ENCODE data around the gene EFL1.
"Not testable (repeated sequence)": the region's sequence is repeated elsewhere in the genome, so short reads cannot be mapped to it uniquely, and the experiment has no call there.

Gene EFL1

DNA sequence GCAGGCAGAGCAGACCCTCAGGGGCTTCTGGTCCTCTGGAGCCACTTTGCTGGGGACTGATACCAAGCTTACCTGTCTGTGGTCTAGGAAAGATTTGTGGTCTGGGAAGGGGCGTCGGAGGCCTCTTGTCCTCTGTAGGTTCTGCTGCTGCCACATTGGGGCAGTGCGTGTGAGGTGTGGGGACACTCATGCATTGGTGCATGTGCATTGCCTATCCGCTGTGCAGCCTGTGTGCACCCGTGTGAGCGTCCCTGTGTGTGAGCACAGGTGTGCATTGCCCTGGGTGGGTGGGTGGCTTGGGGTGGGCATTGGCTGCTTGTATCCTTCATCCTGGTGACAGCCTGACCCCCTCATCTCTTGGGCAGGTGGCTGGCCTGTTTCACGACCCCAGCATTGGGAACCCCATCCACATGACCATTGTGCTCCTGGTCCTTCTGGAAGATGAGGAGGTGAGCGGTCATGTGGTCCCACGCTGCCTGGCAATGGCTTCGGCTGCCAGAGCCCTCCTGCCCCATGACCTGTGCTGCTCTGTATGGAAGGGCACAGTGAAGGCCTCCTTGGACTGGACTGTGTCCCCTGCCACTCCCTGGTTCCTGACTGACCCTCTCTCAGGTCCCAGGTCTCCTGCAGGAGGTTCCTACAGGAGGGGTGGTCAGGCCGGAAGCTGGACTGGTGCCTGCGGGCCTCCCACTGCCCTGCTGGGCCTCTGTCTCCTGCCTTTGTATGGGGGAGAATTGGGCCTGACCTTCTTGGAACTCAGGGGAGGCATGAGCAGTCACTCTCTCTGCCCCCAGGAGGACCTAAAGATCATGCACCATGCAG is 41.6 kb upstream of the EFL1 start:
- Histone ChIP-seq H3K27ac (no peak overlapping the region), H3K4me3 (no peak overlapping the region)
- DNase-seq (ENCODE audit: low spot score) = no peak
- TF ChIP-seq, protein P1, sequence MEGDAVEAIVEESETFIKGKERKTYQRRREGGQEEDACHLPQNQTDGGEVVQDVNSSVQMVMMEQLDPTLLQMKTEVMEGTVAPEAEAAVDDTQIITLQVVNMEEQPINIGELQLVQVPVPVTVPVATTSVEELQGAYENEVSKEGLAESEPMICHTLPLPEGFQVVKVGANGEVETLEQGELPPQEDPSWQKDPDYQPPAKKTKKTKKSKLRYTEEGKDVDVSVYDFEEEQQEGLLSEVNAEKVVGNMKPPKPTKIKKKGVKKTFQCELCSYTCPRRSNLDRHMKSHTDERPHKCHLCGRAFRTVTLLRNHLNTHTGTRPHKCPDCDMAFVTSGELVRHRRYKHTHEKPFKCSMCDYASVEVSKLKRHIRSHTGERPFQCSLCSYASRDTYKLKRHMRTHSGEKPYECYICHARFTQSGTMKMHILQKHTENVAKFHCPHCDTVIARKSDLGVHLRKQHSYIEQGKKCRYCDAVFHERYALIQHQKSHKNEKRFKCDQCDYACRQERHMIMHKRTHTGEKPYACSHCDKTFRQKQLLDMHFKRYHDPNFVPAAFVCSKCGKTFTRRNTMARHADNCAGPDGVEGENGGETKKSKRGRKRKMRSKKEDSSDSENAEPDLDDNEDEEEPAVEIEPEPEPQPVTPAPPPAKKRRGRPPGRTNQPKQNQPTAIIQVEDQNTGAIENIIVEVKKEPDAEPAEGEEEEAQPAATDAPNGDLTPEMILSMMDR (IDR thresholded peaks at IDR 0.05) = no peak

DNA sequence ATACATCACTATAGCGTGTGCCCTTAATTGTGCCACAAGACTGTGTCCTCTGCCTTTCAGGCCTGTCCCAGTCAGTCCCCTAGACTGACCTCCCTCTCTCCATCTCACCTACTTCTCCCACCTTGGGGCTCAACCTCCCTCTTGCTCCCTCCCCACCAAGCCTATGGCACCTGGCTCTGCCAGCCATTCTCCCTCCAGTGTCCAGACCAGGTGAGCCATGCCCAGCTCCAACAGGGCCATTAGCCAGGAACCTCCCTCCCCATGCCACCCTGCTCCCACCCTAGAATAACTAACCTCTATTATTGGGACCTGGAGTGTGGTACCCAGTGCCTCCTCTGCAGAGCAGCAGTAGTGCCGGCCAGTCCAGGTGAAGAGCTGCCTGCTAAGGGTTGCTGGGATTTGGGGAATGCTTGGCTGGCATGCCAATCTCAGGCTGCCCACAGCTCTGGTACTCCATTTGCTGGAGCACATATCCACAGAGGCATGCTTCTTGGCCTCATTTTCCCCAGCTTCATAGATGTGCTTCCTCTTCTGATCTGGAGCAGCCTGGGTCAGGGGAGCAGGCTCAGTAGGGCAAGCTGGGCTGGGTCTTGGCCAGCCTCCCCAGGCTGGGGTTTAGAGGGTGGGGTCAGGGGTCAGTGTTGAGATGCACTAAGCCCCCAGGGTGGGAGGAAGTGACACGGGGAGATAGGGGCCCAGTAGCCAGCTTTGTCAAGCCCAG is 38.9 kb upstream of the EFL1 start:
- Histone ChIP-seq H3K27ac (peak overlapping the region in 1 of 2 donors; percentile 42), H3K4me3 (no peak overlapping the region)
- no peak for DNase-seq (ENCODE audit: low spot score)
- TF ChIP-seq, protein P1 (IDR thresholded peaks at IDR 0.05) = no peak

DNA sequence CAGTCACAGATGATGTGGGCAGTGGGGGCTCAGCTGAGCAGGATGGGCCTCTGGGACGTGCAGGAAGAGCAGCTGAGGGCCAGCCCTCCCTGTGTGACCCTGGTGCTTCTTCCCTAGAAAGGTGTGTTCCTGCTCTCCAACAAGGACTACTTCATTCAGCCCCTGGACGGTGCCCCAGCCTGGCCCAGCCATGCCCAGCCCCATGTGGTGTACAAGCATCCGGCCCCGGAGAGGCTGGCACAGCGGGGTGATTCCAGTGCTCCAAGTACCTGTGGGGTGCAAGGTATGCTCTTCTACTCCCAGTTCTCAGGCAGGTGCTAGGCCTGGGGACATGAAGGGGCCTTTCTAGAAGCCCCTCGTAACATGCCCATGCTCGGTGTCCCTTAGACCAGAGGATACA is 38.3 kb upstream of the EFL1 start:
- H3K27ac ChIP-seq = peak overlapping the region in 1 of 2 donors; percentile 42
- TF ChIP-seq, protein P1 (IDR thresholded peaks at IDR 0.05) = no peak
- no peak overlapping the region for H3K4me3 ChIP-seq
- no peak for DNase-seq (ENCODE audit: low spot score)

DNA sequence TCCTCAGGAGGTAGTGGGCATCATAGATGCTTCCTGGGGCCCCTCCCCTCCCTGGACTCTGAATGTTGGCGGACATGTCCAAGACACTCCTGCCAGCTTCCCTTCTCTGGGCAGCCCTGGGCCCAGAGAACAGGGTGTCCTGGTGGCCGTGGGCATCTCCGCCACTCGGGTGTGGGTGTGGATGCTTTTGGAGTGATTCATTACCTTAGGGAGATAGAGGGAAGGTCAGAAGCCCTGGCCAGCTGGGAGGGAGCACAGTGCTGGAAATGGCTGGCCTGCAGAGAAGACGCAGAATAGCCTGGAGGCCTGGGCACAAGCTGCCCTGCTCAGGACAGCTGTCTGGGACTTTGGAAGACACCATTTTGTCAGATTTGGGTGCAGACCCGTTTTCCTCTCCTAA is 37.8 kb upstream of the EFL1 start:
- DNase-seq (ENCODE audit: low spot score); H3K4me3 ChIP-seq: not testable (repeated sequence)
- H3K27ac ChIP-seq = peak overlapping the region in 1 of 2 donors; percentile 42

DNA sequence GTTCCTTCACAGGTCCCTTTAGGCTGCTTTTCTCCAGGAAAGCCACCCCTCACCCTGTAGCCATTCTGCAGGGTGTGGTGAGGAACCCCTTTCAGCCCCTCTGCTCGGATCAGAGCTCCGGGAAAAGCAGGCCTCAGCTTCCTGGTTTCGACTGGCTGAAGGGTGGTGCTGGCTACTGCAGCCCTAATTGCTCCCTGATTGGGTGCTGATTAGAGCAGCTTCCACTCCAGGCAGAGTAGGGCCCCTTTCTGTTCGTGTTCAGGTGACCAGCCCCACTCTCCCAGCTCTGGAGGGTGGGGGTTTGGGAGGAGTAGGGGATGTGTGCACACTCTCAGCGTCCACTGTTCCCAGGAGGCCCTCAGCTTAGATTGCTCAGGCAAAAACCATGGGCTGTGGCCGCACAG is 37.0 kb upstream of the EFL1 start:
- H3K27ac ChIP-seq; H3K4me3 ChIP-seq; DNase-seq (ENCODE audit: low spot score): not testable (repeated sequence)

DNA sequence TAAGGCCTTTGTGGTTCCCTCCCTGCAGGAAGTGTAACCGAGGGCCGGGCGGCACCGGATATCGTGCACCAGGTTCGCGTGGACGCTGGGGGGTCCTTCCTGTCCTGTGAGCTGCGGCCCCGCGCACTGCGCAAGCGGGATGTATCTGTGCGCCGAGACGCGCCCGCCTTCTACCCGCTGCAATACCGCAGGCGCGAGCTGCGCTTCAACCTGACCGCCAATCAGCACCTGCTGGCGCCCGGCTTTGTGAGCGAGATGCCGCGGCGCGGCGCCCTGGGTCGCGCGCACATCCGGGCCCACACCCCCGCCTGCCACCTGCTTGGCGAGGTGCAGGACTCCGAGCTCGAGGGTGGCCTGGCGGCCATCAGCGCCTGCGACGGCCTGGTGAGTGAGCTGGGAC is 36.0 kb upstream of the EFL1 start:
- no peak for DNase-seq (ENCODE audit: low spot score)
- Histone ChIP-seq H3K4me3 (no peak overlapping the region), H3K27ac (no peak overlapping the region)
- TF ChIP-seq, protein P1 (IDR thresholded peaks at IDR 0.05) = no peak

DNA sequence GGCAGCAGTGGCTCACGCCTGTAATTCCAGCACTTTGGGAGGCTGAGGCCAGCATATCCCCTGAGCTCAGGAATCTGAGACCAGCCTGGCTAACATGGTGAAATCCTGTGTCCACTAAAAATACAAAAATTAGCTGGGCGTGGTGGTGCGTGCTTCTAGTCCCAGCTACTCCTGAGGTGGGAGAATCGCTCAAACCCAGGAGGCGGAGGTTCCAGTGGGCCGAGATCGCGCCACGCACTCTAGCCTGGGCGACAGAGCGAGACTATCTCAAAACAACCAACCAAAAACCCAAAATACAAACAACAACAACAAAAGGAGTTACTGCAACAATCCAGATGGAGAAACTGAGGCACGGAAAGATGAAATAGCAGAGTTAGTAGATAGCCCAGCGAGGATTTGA is 35.5 kb upstream of the EFL1 start:
- Histone ChIP-seq H3K4me3 (no peak overlapping the region), H3K27ac (no peak overlapping the region)
- DNase-seq (ENCODE audit: low spot score) = no peak
- TF ChIP-seq, protein P1 (IDR thresholded peaks at IDR 0.05) = no peak

DNA sequence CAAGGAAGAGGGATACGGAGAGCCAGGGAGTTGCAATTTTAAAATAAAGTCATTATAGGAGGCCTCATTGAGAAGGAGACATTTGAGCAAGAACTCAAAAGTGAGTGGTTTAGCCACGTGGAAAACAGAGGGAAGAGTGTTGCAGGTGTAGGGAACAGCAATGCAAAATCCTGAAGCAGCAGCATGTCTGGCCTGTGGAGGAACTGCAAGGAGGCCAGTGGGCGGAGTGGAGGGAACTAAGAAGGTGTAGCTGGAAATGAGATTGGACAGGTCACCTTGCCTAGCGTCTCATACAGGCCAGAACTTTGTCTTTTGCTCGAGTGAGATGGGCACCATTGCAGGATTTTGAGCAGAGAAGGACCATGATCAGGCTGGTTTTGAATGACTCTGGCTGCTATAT is 35.0 kb upstream of the EFL1 start:
- no peak for DNase-seq (ENCODE audit: low spot score)
- Histone ChIP-seq H3K4me3 (no peak overlapping the region), H3K27ac (no peak overlapping the region)
- TF ChIP-seq, protein P1 (IDR thresholded peaks at IDR 0.05) = no peak
